ENCODE measurements around the gene NR2F1. TPM values are rescaled to one million over a fixed set of nuclear protein-coding genes. Genes with fewer than 3 reads are reported as not detected.

The NR2F1 gene
- total RNA-seq, 8 experiments from 2014 or later, result 1.0 to 182 (median 108) TPM

Other genes with a start within 250 kb of the NR2F1 start
- gene NR2F1-AS1, start 2.0 kb upstream of the NR2F1 start, total RNA-seq, result 10 to 100 TPM in 7 of 8 experiments, 1 to 10 TPM in 1; 2.7 to 62.0 (median 51.1) TPM
- 1 to 10 TPM in 2 of 8 experiments, under 1 TPM in 6; 0.21 to 3.2 (median 0.77) TPM for gene POU5F2, start 158.4 kb downstream of the NR2F1 start, total RNA-seq